Trophoblast cell (in vitro differentiated cells and primary cell): ENCODE data around the gene PGAM2.

Source experiments
- DNase-seq, 2 donors: peaks; one replicate each; pipeline ENCODE4 v3.0.0-alpha.2; 2016
- H2AFZ ChIP-seq: 2 replicates; pipeline ENCODE4 v1.6.1; 2013; ENCODE audit warnings: low read length, moderate library complexity, mild to moderate bottlenecking; ENCODE audit not compliant: insufficient read depth, poor library complexity
- H2AK5ac ChIP-seq: 2 replicates; pipeline ENCODE4 v1.6.1; 2013; ENCODE audit warnings: mild to moderate bottlenecking, low read length
- H2BK120ac ChIP-seq: 2 replicates; pipeline ENCODE4 v1.6.1; 2013; ENCODE audit warnings: low read length, mild to moderate bottlenecking, moderate library complexity; ENCODE audit not compliant: insufficient read depth, poor library complexity
- H2BK12ac ChIP-seq: 2 replicates; pipeline ENCODE4 v1.6.1; 2013; ENCODE audit warnings: mild to moderate bottlenecking, low read length, moderate library complexity
- H2BK5ac ChIP-seq: 2 replicates; pipeline ENCODE4 v1.6.1; 2013; ENCODE audit warnings: low read length, low read depth, moderate library complexity, mild to moderate bottlenecking; ENCODE audit not compliant: poor library complexity
- H3K14ac ChIP-seq: 2 replicates; pipeline ENCODE4 v1.6.1; 2013; ENCODE audit warnings: mild to moderate bottlenecking, low read length
- H3K18ac ChIP-seq: 2 replicates; pipeline ENCODE4 v1.6.1; 2013; ENCODE audit warnings: mild to moderate bottlenecking, low read length
- H3K23ac ChIP-seq: 2 replicates; pipeline ENCODE4 v1.6.1; 2013; ENCODE audit warnings: low read length
- H3K27ac ChIP-seq: 2 replicates; pipeline ENCODE4 v1.5.1; 2013; ENCODE audit warnings: low read depth, mild to moderate bottlenecking, inconsistent platforms, low read length, moderate library complexity
- H3K27me3 ChIP-seq: 2 replicates; pipeline ENCODE4 v1.6.1; 2013; ENCODE audit warnings: inconsistent platforms, mild to moderate bottlenecking, low read length, moderate library complexity; ENCODE audit not compliant: insufficient read depth
- H3K36me3 ChIP-seq, 2 experiments: 1 replicate in 1 of 2; 2 replicates in 1 of 2; pipeline ENCODE4 v1.6.1; 2013; ENCODE audit warnings: low read length in 2 of 2, mild to moderate bottlenecking in 2 of 2, moderate library complexity in 1 of 2; ENCODE audit not compliant: insufficient read depth in 2 of 2, control insufficient read depth in 1 of 2
- H3K4ac ChIP-seq: 2 replicates; pipeline ENCODE4 v1.6.1; 2013; ENCODE audit warnings: low read depth, mild to moderate bottlenecking, low read length, moderate library complexity
- H3K4me1 ChIP-seq, 2 experiments: 1 replicate in 1 of 2; 2 replicates in 1 of 2; pipeline ENCODE4 v1.6.1; 2013; ENCODE audit warnings: low read length in 2 of 2, mild to moderate bottlenecking in 2 of 2, moderate library complexity in 1 of 2; ENCODE audit not compliant: insufficient read depth in 2 of 2, control insufficient read depth in 1 of 2
- H3K4me2 ChIP-seq: 2 replicates; pipeline ENCODE4 v1.6.1; 2013; ENCODE audit warnings: inconsistent platforms, mild to moderate bottlenecking, low read length, moderate library complexity
- H3K4me3 ChIP-seq: 2 replicates; pipeline ENCODE4 v1.5.1; 2013; ENCODE audit warnings: mild to moderate bottlenecking, low read depth, low read length, inconsistent platforms
- H3K79me1 ChIP-seq: one replicate; pipeline ENCODE4 v1.6.1; 2013; ENCODE audit warnings: low read length
- H3K79me2 ChIP-seq: 2 replicates; pipeline ENCODE4 v1.6.1; 2013; ENCODE audit warnings: low read length, mild to moderate bottlenecking; ENCODE audit not compliant: control insufficient read depth, insufficient read depth, poor library complexity
- H3K9ac ChIP-seq: 2 replicates; pipeline ENCODE4 v1.6.1; 2013; ENCODE audit warnings: mild to moderate bottlenecking, low read length
- H3K9me3 ChIP-seq: 2 replicates; pipeline ENCODE4 v1.6.1; 2013; ENCODE audit warnings: low read depth, mild to moderate bottlenecking, control low read depth, inconsistent platforms, low read length; ENCODE audit not compliant: insufficient read depth
- H4K12ac ChIP-seq: 2 replicates; pipeline ENCODE4 v1.6.1; 2013; ENCODE audit warnings: low read depth, mild to moderate bottlenecking, low read length, moderate library complexity
- H4K8ac ChIP-seq: 2 replicates; pipeline ENCODE4 v1.6.1; 2013; ENCODE audit warnings: low read depth, mild to moderate bottlenecking, low read length, moderate library complexity
- H4K91ac ChIP-seq: one replicate; pipeline ENCODE4 v1.6.1; 2013; ENCODE audit warnings: low read depth, mild to moderate bottlenecking, low read length, moderate library complexity
- WGBS: extraction: QIAGEN DNeasy Blood & Tissue Kit; methylation state at CpG from one replicate; pipeline ENCODE4 v1.1.7; 2013; ENCODE audit warnings: missing lambda C conversion rate; ENCODE audit not compliant: insufficient read length, insufficient coverage; ENCODE audit errors: extremely low coverage; 5-methylcytosine and 5-hydroxymethylcytosine counted together

Gene PGAM2

GRCh38 chr7:44068054-44068453, 2.7 kb upstream of the PGAM2 start:
- Histone ChIP-seq H3K14ac (no peak overlapping the region), H2BK120ac (no peak overlapping the region), H3K4ac (no peak overlapping the region), H3K79me1 (no peaks in the 10 kb centered on the region), H2BK12ac (no peak overlapping the region), H2AFZ (no peak overlapping the region), H3K23ac (no peak overlapping the region), H3K36me3 (peaks cover 5 to 6% of the 10 kb centered on the region in 2 experiments), H3K4me3 (no peak overlapping the region), H3K18ac (no peak overlapping the region), H3K9ac (no peak overlapping the region), H4K12ac (no peak overlapping the region), H4K91ac (no peak overlapping the region), H2BK5ac (no peak overlapping the region), H3K27me3 (no peaks in the 10 kb centered on the region), H4K8ac (no peak overlapping the region), H3K4me1 (peaks cover 5 to 14% of the 10 kb centered on the region in 2 experiments), H3K4me2 (no peak overlapping the region), H3K9me3 (no peaks in the 10 kb centered on the region), H2AK5ac (no peak overlapping the region), H3K79me2 (no peaks in the 10 kb centered on the region), H3K27ac (no peak overlapping the region)
- DNase-seq, result no peak
- no CpG with 5 or more reads among the region's 7 CpGs for WGBS

GRCh38 chr7:44067064-44067951, 1.9 kb upstream of the PGAM2 start:
- H3K4ac ChIP-seq, result no peak overlapping the region
- WGBS, result no CpG with 5 or more reads among the region's 11 CpGs

GRCh38 chr7:44066494-44067063, 1.2 kb upstream of the PGAM2 start:
- H2BK12ac ChIP-seq, result no peak overlapping the region
- H3K79me1 ChIP-seq, result no peaks in the 10 kb centered on the region
- H3K79me2 ChIP-seq, result no peaks in the 10 kb centered on the region
- no peak overlapping the region for H4K91ac ChIP-seq
- H3K9me3 ChIP-seq, result no peaks in the 10 kb centered on the region
- no CpG with 5 or more reads among the region's 7 CpGs for WGBS
- peaks cover 0 to 8% of the 10 kb centered on the region in 2 experiments for H3K4me1 ChIP-seq
- H2AFZ ChIP-seq, result no peak overlapping the region
- H3K4me2 ChIP-seq, result no peak overlapping the region
- no peak overlapping the region for H4K12ac ChIP-seq
- H3K4ac ChIP-seq, result no peak overlapping the region
- no peak overlapping the region for H3K9ac ChIP-seq
- no peak for DNase-seq
- no peak overlapping the region for H3K27ac ChIP-seq
- no peak overlapping the region for H2AK5ac ChIP-seq
- H3K36me3 ChIP-seq, result peaks cover 8 to 13% of the 10 kb centered on the region in 2 experiments
- no peak overlapping the region for H2BK120ac ChIP-seq
- no peak overlapping the region for H3K4me3 ChIP-seq
- H3K23ac ChIP-seq, result no peak overlapping the region
- H3K18ac ChIP-seq, result no peak overlapping the region
- no peak overlapping the region for H4K8ac ChIP-seq
- no peak overlapping the region for H2BK5ac ChIP-seq
- no peaks in the 10 kb centered on the region for H3K27me3 ChIP-seq
- H3K14ac ChIP-seq, result no peak overlapping the region

More at GRCh38 chr7:44067064-44067951, 1.9 kb upstream of the PGAM2 start:
- no peak overlapping the region for H4K12ac ChIP-seq
- no peak overlapping the region for H4K8ac ChIP-seq
- H3K4me2 ChIP-seq, result no peak overlapping the region
- H3K9me3 ChIP-seq, result no peaks in the 10 kb centered on the region
- H3K4me1 ChIP-seq, result peaks cover 0 to 8% of the 10 kb centered on the region in 2 experiments
- no peak overlapping the region for H2BK12ac ChIP-seq
- no peak overlapping the region for H3K14ac ChIP-seq
- H2BK120ac ChIP-seq, result no peak overlapping the region
- no peaks in the 10 kb centered on the region for H3K79me2 ChIP-seq
- H3K4me3 ChIP-seq, result no peak overlapping the region
- peaks cover under 1 to 5% of the 10 kb centered on the region in 2 experiments for H3K36me3 ChIP-seq
- H3K79me1 ChIP-seq, result no peaks in the 10 kb centered on the region
- H2AK5ac ChIP-seq, result no peak overlapping the region
- H3K27ac ChIP-seq, result no peak overlapping the region
- no peak overlapping the region for H2BK5ac ChIP-seq
- H3K27me3 ChIP-seq, result no peaks in the 10 kb centered on the region
- no peak overlapping the region for H3K9ac ChIP-seq
- no peak overlapping the region for H3K23ac ChIP-seq
- no peak for DNase-seq
- H3K18ac ChIP-seq, result no peak overlapping the region
- no peak overlapping the region for H2AFZ ChIP-seq
- no peak overlapping the region for H4K91ac ChIP-seq

- H3K27ac ChIP-seq, result no peak overlapping the region
- H3K4me3 ChIP-seq, result no peak overlapping the region
- H3K4me2 ChIP-seq, result no peak overlapping the region
- no peak overlapping the region for H2AK5ac ChIP-seq
- H3K23ac ChIP-seq, result no peak overlapping the region
- no peak overlapping the region for H3K4ac ChIP-seq
- H3K79me2 ChIP-seq, result no peaks in the 10 kb centered on the region
- H4K91ac ChIP-seq, result no peak overlapping the region
- no peak overlapping the region for H3K9ac ChIP-seq
- no peak overlapping the region for H2BK12ac ChIP-seq
- no peak overlapping the region for H4K8ac ChIP-seq
- H2AFZ ChIP-seq, result no peak overlapping the region
- no peak overlapping the region for H3K14ac ChIP-seq
- no peak overlapping the region for H2BK5ac ChIP-seq
- DNase-seq, result no peak
- H3K9me3 ChIP-seq, result no peaks in the 10 kb centered on the region
- peaks cover 0 to 8% of the 10 kb centered on the region in 2 experiments for H3K4me1 ChIP-seq
- WGBS, result no CpG with 5 or more reads among the region's 6 CpGs
- no peak overlapping the region for H2BK120ac ChIP-seq
- no peaks in the 10 kb centered on the region for H3K27me3 ChIP-seq
- H3K18ac ChIP-seq, result no peak overlapping the region
- H3K79me1 ChIP-seq, result no peaks in the 10 kb centered on the region
- peaks cover 13 to 17% of the 10 kb centered on the region in 2 experiments for H3K36me3 ChIP-seq
- no peak overlapping the region for H4K12ac ChIP-seq
These were observed 719 bp upstream of the PGAM2 start for GRCh38 chr7:44066111-44066460.
